ENCODE data around the gene COA1. TPM values are rescaled to one million over a fixed set of nuclear protein-coding genes. Genes with fewer than 3 reads are reported as not detected.

COA1 gene
- total RNA-seq, 4 donors from 2014 or later: 38.5 to 64.0 (median 50.5) TPM

GRCh38 chr7:43753843-43754242 lies 24.5 kb upstream of the COA1 start:
- no peak for TF ChIP-seq CTCF (IDR thresholded peaks at IDR 0.05; ENCODE audit: low read depth)

- no peak for TF ChIP-seq CTCF (IDR thresholded peaks at IDR 0.05; ENCODE audit: low read depth)
Observed at GRCh38 chr7:43753271-43753810, 24.0 kb upstream of the COA1 start.

GRCh38 chr7:43752411-43752810 lies 23.1 kb upstream of the COA1 start:
- no peak for TF ChIP-seq CTCF (IDR thresholded peaks at IDR 0.05; ENCODE audit: low read depth)

- no peak for TF ChIP-seq CTCF (IDR thresholded peaks at IDR 0.05; ENCODE audit: low read depth)
Observed at GRCh38 chr7:43750016-43750887, 20.9 kb upstream of the COA1 start.

GRCh38 chr7:43749383-43749940 lies 20.1 kb upstream of the COA1 start:
- no peak for TF ChIP-seq CTCF (IDR thresholded peaks at IDR 0.05; ENCODE audit: low read depth)

GRCh38 chr7:43747328-43748105 lies 18.2 kb upstream of the COA1 start:
- no peak for TF ChIP-seq CTCF (IDR thresholded peaks at IDR 0.05; ENCODE audit: low read depth)

GRCh38 chr7:43742692-43743091 lies 13.4 kb upstream of the COA1 start:
- no peak for TF ChIP-seq CTCF (IDR thresholded peaks at IDR 0.05; ENCODE audit: low read depth)

All from subcutaneous adipose tissue (tissue), 4 donors.